Astrocyte of the cerebellum (primary cell): ENCODE results near the gene RASAL2.

Source experiments
- DNase-seq: peaks from one replicate; pipeline ENCODE4 v3.0.0-alpha.2; 2011; ENCODE audit warnings: low read depth
- H3K4me3 ChIP-seq: 2 replicates; pipeline ENCODE4 v1.5.1; 2011; ENCODE audit warnings: mild to moderate bottlenecking, low read depth, low read length, moderate library complexity
- CTCF ChIP-seq: IDR thresholded peaks from 2 replicates; pipeline ENCODE4 v1.5.1; 2012; ENCODE audit warnings: low read length, low read depth, moderate library complexity, mild to moderate bottlenecking; ENCODE audit errors: missing control alignments
- in situ Hi-C: cut with HindIII; loops from 2 replicates; pipeline ENCODE4 v1.10.0; 2017; ENCODE audit warnings: low sequenced_read_pairs

Gene RASAL2

GRCh38 chr1:178151831-178152230 lies 57.9 kb downstream of the RASAL2 start:
- in situ Hi-C loops: loop anchor here (5.0 kb wide), 1 partner anchor 55 kb away; no protein-coding TSS in a partner anchor
- no peak overlapping the region for H3K4me3 ChIP-seq
- DNase-seq: no peak
- no peak for TF ChIP-seq CTCF

- in situ Hi-C loops: no loop called here
- TF ChIP-seq CTCF: no peak
- DNase-seq: no peak
- H3K4me3 ChIP-seq: no peak overlapping the region
These were observed 61.8 kb downstream of the RASAL2 start for GRCh38 chr1:178155481-178156255.

- DNase-seq: no peak
- TF ChIP-seq CTCF: no peak
- in situ Hi-C loops: no loop called here
- H3K4me3 ChIP-seq: no peak overlapping the region
These were observed 67.0 kb downstream of the RASAL2 start for GRCh38 chr1:178160736-178161475.

- DNase-seq: no peak
- in situ Hi-C loops: no loop called here
- no peak overlapping the region for H3K4me3 ChIP-seq
- no peak for TF ChIP-seq CTCF
These were observed 67.6 kb downstream of the RASAL2 start for GRCh38 chr1:178161516-178161915.

- in situ Hi-C loops: no loop called here
- no peak overlapping the region for H3K4me3 ChIP-seq
- no peak for TF ChIP-seq CTCF
These were observed 71.3 kb downstream of the RASAL2 start for GRCh38 chr1:178165196-178165595.

GRCh38 chr1:178166429-178167024 lies 72.6 kb downstream of the RASAL2 start:
- in situ Hi-C loops: no loop called here
- no peak overlapping the region for H3K4me3 ChIP-seq
- no peak for TF ChIP-seq CTCF
- no peak for DNase-seq

More at GRCh38 chr1:178165196-178165595, 71.3 kb downstream of the RASAL2 start:
- DNase-seq: no peak
